SU-DHL-6 (cell line): Measurements from ENCODE around the gene FHOD1.

Experiments
- H2AFZ ChIP-seq: fragments of 200-600 bp; sonication (generic); 2 replicates; pipeline ENCODE4 v1.6.1; 2014; ENCODE audit warnings: low read depth, mild to moderate bottlenecking, moderate library complexity, mixed read lengths, antibody characterized with exemption, low read length; ENCODE audit not compliant: severe bottlenecking
- H3F3A ChIP-seq: fragments of 200-600 bp; shearing (Covaris generic); 2 replicates; pipeline ENCODE4 v1.6.0; 2016; ENCODE audit warnings: antibody characterized with exemption, mild to moderate bottlenecking; ENCODE audit not compliant: insufficient read depth
- H3K27ac ChIP-seq: fragments of 200-600 bp; sonication (generic); 2 replicates; pipeline ENCODE4 v1.5.1; 2016; ENCODE audit warnings: low read depth, mild to moderate bottlenecking, low read length, moderate library complexity, mixed read lengths
- H3K27me3 ChIP-seq: fragments of 200-600 bp; sonication (generic), shearing (Covaris generic); 2 replicates; pipeline ENCODE4 v1.6.0; 2014; ENCODE audit warnings: mild to moderate bottlenecking, low read length
- H3K36me3 ChIP-seq: fragments of 200-600 bp; sonication (generic); 2 replicates; pipeline ENCODE4 v1.6.1; 2014; ENCODE audit warnings: mild to moderate bottlenecking, low read length, mixed read lengths
- H3K4me2 ChIP-seq: fragments of 300-600, 200-600 bp; shearing (Covaris generic), sonication (generic); 2 replicates; pipeline ENCODE4 v1.6.0; 2014; ENCODE audit warnings: low read length, low read depth, mild to moderate bottlenecking; ENCODE audit not compliant: poor library complexity, severe bottlenecking
- H3K4me3 ChIP-seq: fragments of 200-600 bp; sonication (generic); 2 replicates; pipeline ENCODE4 v1.5.1; 2014; ENCODE audit warnings: antibody characterized with exemption, low read length, mild to moderate bottlenecking, mixed read lengths; ENCODE audit not compliant: insufficient read depth, poor library complexity, severe bottlenecking
- H3K79me2 ChIP-seq: fragments of 200-600 bp; sonication (generic); 2 replicates; pipeline ENCODE4 v1.6.1; 2014; ENCODE audit warnings: mild to moderate bottlenecking, low read length, moderate library complexity; ENCODE audit not compliant: insufficient read depth
- H3K9ac ChIP-seq: fragments of 200-600 bp; sonication (generic); 2 replicates; pipeline ENCODE4 v1.7.0; 2014; ENCODE audit warnings: mild to moderate bottlenecking, low read length
- H3K9me2 ChIP-seq: fragments of 200-600 bp; sonication (generic); replicated peaks from 2 replicates; pipeline ENCODE4 v1.6.1; 2014; ENCODE audit warnings: low read length; ENCODE audit not compliant: insufficient read depth
- H3K9me3 ChIP-seq: fragments of 200-600 bp; sonication (generic); 2 replicates; pipeline ENCODE4 v1.6.1; 2014; ENCODE audit warnings: low read length, mixed read lengths; ENCODE audit not compliant: insufficient read depth
- H4K20me1 ChIP-seq: fragments of 200-600 bp; sonication (generic); 2 replicates; pipeline ENCODE4 v1.6.1; 2014; ENCODE audit warnings: low read depth, mild to moderate bottlenecking, antibody characterized with exemption, low read length, moderate library complexity, mixed read lengths
- CTCF ChIP-seq: fragments of 200-600 bp; sonication (generic); IDR thresholded peaks from one replicate; pipeline ENCODE4 v1.5.1; 2017; ENCODE audit warnings: antibody characterized with exemption, mild to moderate bottlenecking, low read length, moderate library complexity; ENCODE audit not compliant: insufficient read depth, poor library complexity, severe bottlenecking
- EZH2phosphoT487 ChIP-seq: fragments of 200-600 bp; sonication (generic), shearing (Covaris generic); conservative IDR thresholded peaks from 2 replicates; pipeline ENCODE4 v1.6.1; 2018; ENCODE audit warnings: mild to moderate bottlenecking, antibody characterized with exemption, low read length, moderate library complexity, mixed read lengths

Gene FHOD1

GRCh38 chr16:67294171-67294757, 47.0 kb upstream of the FHOD1 start:
- Histone ChIP-seq H3K9me2 (no peaks in the 10 kb centered on the region), H3K27ac (no peak overlapping the region)

GRCh38 chr16:67291461-67291860, 44.2 kb upstream of the FHOD1 start:
- no peak for TF ChIP-seq EZH2phosphoT487
- no peaks in the 10 kb centered on the region for H4K20me1 ChIP-seq
- H3K4me2 ChIP-seq: no peak overlapping the region
- H3K27me3 ChIP-seq: no peaks in the 10 kb centered on the region
- no peaks in the 10 kb centered on the region for H3F3A ChIP-seq
- H3K27ac ChIP-seq: no peak overlapping the region
- H2AFZ ChIP-seq: no peak overlapping the region
- H3K9ac ChIP-seq: no peak overlapping the region
- no peaks in the 10 kb centered on the region for H3K9me3 ChIP-seq
- H3K4me3 ChIP-seq: no peak overlapping the region
- no peaks in the 10 kb centered on the region for H3K36me3 ChIP-seq
- H3K9me2 ChIP-seq: no peaks in the 10 kb centered on the region
- no peaks in the 10 kb centered on the region for H3K79me2 ChIP-seq

More at GRCh38 chr16:67294171-67294757, 47.0 kb upstream of the FHOD1 start:
- H2AFZ ChIP-seq: no peak overlapping the region
- no peak overlapping the region for H3K4me2 ChIP-seq
- no peaks in the 10 kb centered on the region for H3K79me2 ChIP-seq
- TF ChIP-seq EZH2phosphoT487 (no peak), CTCF (no peak)
- H3K27me3 ChIP-seq: no peaks in the 10 kb centered on the region
- no peaks in the 10 kb centered on the region for H3K36me3 ChIP-seq
- no peaks in the 10 kb centered on the region for H3K9me3 ChIP-seq
- H4K20me1 ChIP-seq: no peaks in the 10 kb centered on the region
- no peaks in the 10 kb centered on the region for H3F3A ChIP-seq
- H3K9ac ChIP-seq: no peak overlapping the region
- no peak overlapping the region for H3K4me3 ChIP-seq

- TF ChIP-seq EZH2phosphoT487 (no peak), CTCF (no peak)
- H3F3A ChIP-seq: no peaks in the 10 kb centered on the region
Observed at GRCh38 chr16:67287960-67288359, 40.7 kb upstream of the FHOD1 start.

GRCh38 chr16:67286441-67287235, 39.4 kb upstream of the FHOD1 start:
- H3K9me2 ChIP-seq: no peaks in the 10 kb centered on the region
- H3K27ac ChIP-seq: no peak overlapping the region
- no peak overlapping the region for H3K4me3 ChIP-seq
- H4K20me1 ChIP-seq: no peaks in the 10 kb centered on the region
- no peaks in the 10 kb centered on the region for H3K27me3 ChIP-seq
- no peaks in the 10 kb centered on the region for H3K36me3 ChIP-seq
- H2AFZ ChIP-seq: no peak overlapping the region
- H3F3A ChIP-seq: no peaks in the 10 kb centered on the region
- H3K79me2 ChIP-seq: no peaks in the 10 kb centered on the region
- TF ChIP-seq CTCF: no peak
- no peak for TF ChIP-seq EZH2phosphoT487
- no peaks in the 10 kb centered on the region for H3K9me3 ChIP-seq
- H3K9ac ChIP-seq: no peak overlapping the region
- H3K4me2 ChIP-seq: no peak overlapping the region

More at GRCh38 chr16:67287960-67288359, 40.7 kb upstream of the FHOD1 start:
- no peak overlapping the region for H3K27ac ChIP-seq
- H3K36me3 ChIP-seq: no peaks in the 10 kb centered on the region
- H4K20me1 ChIP-seq: no peaks in the 10 kb centered on the region
- no peak overlapping the region for H3K4me2 ChIP-seq
- no peaks in the 10 kb centered on the region for H3K79me2 ChIP-seq
- no peaks in the 10 kb centered on the region for H3K9me3 ChIP-seq
- no peak overlapping the region for H3K9ac ChIP-seq
- no peaks in the 10 kb centered on the region for H3K9me2 ChIP-seq
- H2AFZ ChIP-seq: no peak overlapping the region
- H3K27me3 ChIP-seq: no peaks in the 10 kb centered on the region
- H3K4me3 ChIP-seq: no peak overlapping the region
